RWPE2 (cell line): Measurements from ENCODE around the gene ACR.

Experiments used
- ATAC-seq: fragments of 200-7000 bp; cut with Tn5 transposase; 3 replicates; pipeline ENCODE4 v1.9.1; 2021; ENCODE audit warnings: low read depth
- DNase-seq: peaks from one replicate; pipeline ENCODE4 v3.0.0-alpha.2; 2020; ENCODE audit warnings: low spot score
- H3K27ac ChIP-seq: fragments of 450-650 bp; 2 replicates; pipeline ENCODE4 v1.5.1; 2017; ENCODE audit warnings: mild to moderate bottlenecking; ENCODE audit not compliant: poor library complexity, severe bottlenecking
- H3K27me3 ChIP-seq: fragments of 250-450 bp; sonication (Bioruptor Pico); 2 replicates; pipeline ENCODE4 v1.5.1; 2021; ENCODE audit warnings: mild to moderate bottlenecking, moderate library complexity; ENCODE audit not compliant: insufficient read depth, poor library complexity, severe bottlenecking
- H3K36me3 ChIP-seq: fragments of 250-450 bp; sonication (Bioruptor Pico); 2 replicates; pipeline ENCODE4 v1.5.1; 2020; ENCODE audit warnings: low read depth, mild to moderate bottlenecking, moderate library complexity
- H3K4me1 ChIP-seq: fragments of 250-450 bp; sonication (Bioruptor Pico); 2 replicates; pipeline ENCODE4 v1.5.1; 2021; ENCODE audit warnings: mild to moderate bottlenecking, moderate library complexity; ENCODE audit not compliant: insufficient read depth, poor library complexity, severe bottlenecking
- H3K4me3 ChIP-seq: fragments of 250-450 bp; sonication (Bioruptor Pico); 2 replicates; pipeline ENCODE4 v1.5.1; 2021; ENCODE audit warnings: mild to moderate bottlenecking, moderate library complexity; ENCODE audit not compliant: severe bottlenecking
- H3K9me3 ChIP-seq: fragments of 250-450 bp; sonication (Bioruptor Pico); 2 replicates; pipeline ENCODE4 v1.5.1; 2021; ENCODE audit warnings: mild to moderate bottlenecking, moderate library complexity; ENCODE audit not compliant: severe bottlenecking
- TF ChIP-seq, protein P1 (sequence below): fragments of 450-650 bp; IDR thresholded peaks from one replicate; pipeline ENCODE4 v1.5.1; 2017; ENCODE audit warnings: mild to moderate bottlenecking, moderate library complexity; ENCODE audit not compliant: poor library complexity, severe bottlenecking

ACR gene

GRCh38 chr22:50705851-50706351 lies 32.1 kb upstream of the ACR start:
- Histone ChIP-seq H3K27me3 (no peaks in the 10 kb centered on the region), H3K27ac (no peak overlapping the region), H3K4me1 (no peaks in the 10 kb centered on the region), H3K4me3 (no peak overlapping the region), H3K9me3 (no peaks in the 10 kb centered on the region), H3K36me3 (no peaks in the 10 kb centered on the region; the same call in 1 of the 2 replicates)
- ATAC-seq: no peak
- DNase-seq: peak; percentile 38
- TF ChIP-seq, protein P1, sequence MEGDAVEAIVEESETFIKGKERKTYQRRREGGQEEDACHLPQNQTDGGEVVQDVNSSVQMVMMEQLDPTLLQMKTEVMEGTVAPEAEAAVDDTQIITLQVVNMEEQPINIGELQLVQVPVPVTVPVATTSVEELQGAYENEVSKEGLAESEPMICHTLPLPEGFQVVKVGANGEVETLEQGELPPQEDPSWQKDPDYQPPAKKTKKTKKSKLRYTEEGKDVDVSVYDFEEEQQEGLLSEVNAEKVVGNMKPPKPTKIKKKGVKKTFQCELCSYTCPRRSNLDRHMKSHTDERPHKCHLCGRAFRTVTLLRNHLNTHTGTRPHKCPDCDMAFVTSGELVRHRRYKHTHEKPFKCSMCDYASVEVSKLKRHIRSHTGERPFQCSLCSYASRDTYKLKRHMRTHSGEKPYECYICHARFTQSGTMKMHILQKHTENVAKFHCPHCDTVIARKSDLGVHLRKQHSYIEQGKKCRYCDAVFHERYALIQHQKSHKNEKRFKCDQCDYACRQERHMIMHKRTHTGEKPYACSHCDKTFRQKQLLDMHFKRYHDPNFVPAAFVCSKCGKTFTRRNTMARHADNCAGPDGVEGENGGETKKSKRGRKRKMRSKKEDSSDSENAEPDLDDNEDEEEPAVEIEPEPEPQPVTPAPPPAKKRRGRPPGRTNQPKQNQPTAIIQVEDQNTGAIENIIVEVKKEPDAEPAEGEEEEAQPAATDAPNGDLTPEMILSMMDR: no peak

GRCh38 chr22:50706481-50707125 lies 31.4 kb upstream of the ACR start:
- DNase-seq: peak; percentile 42
- Histone ChIP-seq H3K36me3 (no peaks in the 10 kb centered on the region; the same call in 1 of the 2 replicates), H3K27me3 (no peaks in the 10 kb centered on the region), H3K9me3 (no peaks in the 10 kb centered on the region), H3K27ac (no peak overlapping the region), H3K4me3 (no peak overlapping the region), H3K4me1 (no peaks in the 10 kb centered on the region)
- TF ChIP-seq, protein P1: no peak
- no peak for ATAC-seq

DNA sequence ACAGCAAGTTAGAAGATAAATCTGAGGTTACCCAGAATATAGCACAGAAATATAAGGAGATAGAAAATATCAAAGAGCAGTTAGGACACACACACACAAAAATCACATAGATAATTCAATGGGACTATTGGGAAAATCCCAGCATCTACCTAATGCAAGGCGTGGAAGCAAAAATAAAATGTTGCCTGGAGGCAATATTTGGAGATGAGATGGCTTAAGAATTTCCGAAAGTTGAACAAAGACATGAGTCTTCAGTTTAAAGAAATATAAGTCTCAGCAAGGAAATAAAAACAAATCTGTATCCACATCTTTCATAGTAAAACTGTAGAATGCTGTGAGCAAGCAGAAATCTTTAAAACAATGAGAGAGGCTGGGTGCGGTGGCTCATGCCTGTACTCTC lies 29.5 kb upstream of the ACR start:
- Histone ChIP-seq H3K36me3 (no peaks in the 10 kb centered on the region; the same call in 1 of the 2 replicates), H3K4me3 (no peak overlapping the region), H3K27me3 (no peaks in the 10 kb centered on the region), H3K4me1 (no peaks in the 10 kb centered on the region), H3K9me3 (no peaks in the 10 kb centered on the region), H3K27ac (no peak overlapping the region)
- TF ChIP-seq, protein P1: no peak
- no peak for ATAC-seq
- DNase-seq: no peak

- no peak overlapping the region for H3K27ac ChIP-seq
- no peaks in the 10 kb centered on the region; the same call in 1 of the 2 replicates for H3K36me3 ChIP-seq
- no peaks in the 10 kb centered on the region for H3K9me3 ChIP-seq
- DNase-seq (no peak), ATAC-seq (no peak)
- TF ChIP-seq, protein P1: no peak
- no peaks in the 10 kb centered on the region for H3K4me1 ChIP-seq
- H3K27me3 ChIP-seq: no peaks in the 10 kb centered on the region
- no peak overlapping the region for H3K4me3 ChIP-seq
These were observed 29.0 kb upstream of the ACR start for GRCh38 chr22:50708996-50709395.

DNA sequence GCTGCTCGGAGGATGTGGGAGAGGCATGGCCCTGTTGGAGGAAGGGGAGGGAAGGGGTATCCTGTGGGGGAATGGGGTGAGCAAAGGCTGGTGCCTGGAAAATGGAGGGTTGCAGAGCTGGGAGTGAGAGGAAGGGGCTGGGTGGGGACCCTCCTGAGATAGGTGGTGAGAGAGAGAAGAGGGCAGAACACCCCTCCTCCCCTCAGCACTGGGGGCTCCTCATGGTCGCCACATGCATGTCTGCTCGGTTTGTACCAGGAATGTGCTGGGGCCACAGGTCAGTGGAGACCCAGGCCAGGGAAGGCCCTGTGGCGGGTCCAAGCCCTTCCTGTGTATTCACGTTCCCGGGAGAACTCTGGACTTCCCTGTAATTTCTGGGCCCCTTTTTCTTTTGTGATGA lies 27.8 kb upstream of the ACR start:
- H3K27me3 ChIP-seq: no peaks in the 10 kb centered on the region
- DNase-seq (peak; percentile 23), ATAC-seq (no peak)
- H3K27ac ChIP-seq: no peak overlapping the region
- H3K4me1 ChIP-seq: no peaks in the 10 kb centered on the region
- H3K9me3 ChIP-seq: no peaks in the 10 kb centered on the region
- no peak overlapping the region for H3K4me3 ChIP-seq
- H3K36me3 ChIP-seq: no peaks in the 10 kb centered on the region; the same call in 1 of the 2 replicates
- TF ChIP-seq, protein P1: no peak
